AG04449 (cell line): Measurements from ENCODE around the gene NCOA6.

Experiments used
- CTCF ChIA-PET: fragments of 350-600 bp; formaldehyde crosslinking; extraction: SDS; loops from one replicate; lab custom pipeline; 2021; ENCODE audit warnings: antibody characterized with exemption; lab: Yijun Ruan, JAX
- POLR2A ChIA-PET: fragments of 400-600, 350-600 bp; formaldehyde crosslinking; extraction: SDS; loops from one replicate; lab custom pipeline; 2020; ENCODE audit warnings: antibody characterized with exemption, inconsistent platforms; lab: Yijun Ruan, JAX
- DNase-seq: peaks from one replicate; pipeline ENCODE4 v3.0.0-alpha.2; 2010; ENCODE audit warnings: low read depth, low spot score
- H3K4me3 ChIP-seq: 2 replicates; pipeline ENCODE4 v1.5.1; 2011; ENCODE audit warnings: low read depth, mild to moderate bottlenecking, control low read depth, low read length
- CTCF ChIP-seq: IDR thresholded peaks from one replicate; pipeline ENCODE4 v1.5.1; 2011; ENCODE audit warnings: mild to moderate bottlenecking, moderate library complexity, low read length, control low read depth, inconsistent platforms; ENCODE audit not compliant: insufficient read depth; ENCODE audit errors: missing control alignments

NCOA6 gene

GRCh38 chr20:34762031-34762555, 63.4 kb downstream of the NCOA6 start:
- POLR2A ChIA-PET: no interaction called here
- H3K4me3 ChIP-seq: no peak overlapping the region
- TF ChIP-seq CTCF: no peak
- CTCF ChIA-PET: interaction anchor here (0.7 to 9.0 kb wide), 4 partner anchors 6 to 182 kb away, joined by 3 to 97 read pairs (median 4); no protein-coding TSS in a partner anchor
- DNase-seq: no peak

GRCh38 chr20:34755367-34755766, 70.1 kb downstream of the NCOA6 start:
- no peak for DNase-seq
- no peak for TF ChIP-seq CTCF
- CTCF ChIA-PET: interaction anchor here (1.8 to 9.0 kb wide), 4 partner anchors 13 to 443 kb away, joined by 4 to 97 read pairs (median 8); no protein-coding TSS in a partner anchor
- H3K4me3 ChIP-seq: no peak overlapping the region
- POLR2A ChIA-PET: interaction anchor here (1.1 kb wide), 1 partner anchor 10 kb away, joined by 3 read pairs; no protein-coding TSS in a partner anchor

GRCh38 chr20:34754611-34755010, 70.8 kb downstream of the NCOA6 start:
- CTCF ChIA-PET: interaction anchor here (1.2 to 9.0 kb wide), 7 partner anchors 8 to 444 kb away, joined by 3 to 97 read pairs (median 4); no protein-coding TSS in a partner anchor

GRCh38 chr20:34753706-34754461, 71.6 kb downstream of the NCOA6 start:
- no peak overlapping the region for H3K4me3 ChIP-seq
- peak; percentile 16 for DNase-seq
- no peak for TF ChIP-seq CTCF
- POLR2A ChIA-PET: interaction anchor here (1.4 kb wide), 1 partner anchor 41 kb away, joined by 4 read pairs; no protein-coding TSS in a partner anchor
- CTCF ChIA-PET: interaction anchor here (1.0 to 9.0 kb wide), 8 partner anchors 9 to 443 kb away, joined by 3 to 97 read pairs (median 4); no protein-coding TSS in a partner anchor

More at GRCh38 chr20:34754611-34755010, 70.8 kb downstream of the NCOA6 start:
- TF ChIP-seq CTCF: no peak
- DNase-seq: no peak
- no peak overlapping the region for H3K4me3 ChIP-seq
- POLR2A ChIA-PET: no interaction called here

- no peak overlapping the region for H3K4me3 ChIP-seq
- no peak for TF ChIP-seq CTCF
- no peak for DNase-seq
- ChIA-PET POLR2A (no interaction called here), CTCF (interaction anchor here (0.9 to 2.5 kb wide), 4 partner anchors 8 to 439 kb away, joined by 3 to 15 read pairs (median 6); no protein-coding TSS in a partner anchor)
Measured at GRCh38 chr20:34751453-34751852, 74.0 kb downstream of the NCOA6 start.

- no peak for DNase-seq
- no peak for TF ChIP-seq CTCF
- no peak overlapping the region for H3K4me3 ChIP-seq
- CTCF ChIA-PET: interaction anchor here (2.5 kb wide), 2 partner anchors 18 to 212 kb away, joined by 8 to 15 read pairs; no protein-coding TSS in a partner anchor
- POLR2A ChIA-PET: no interaction called here
Measured at GRCh38 chr20:34750484-34750883, 75.0 kb downstream of the NCOA6 start.
